ENCODE measurements around the gene LOC101059915.

LOC101059915 gene

DNA sequence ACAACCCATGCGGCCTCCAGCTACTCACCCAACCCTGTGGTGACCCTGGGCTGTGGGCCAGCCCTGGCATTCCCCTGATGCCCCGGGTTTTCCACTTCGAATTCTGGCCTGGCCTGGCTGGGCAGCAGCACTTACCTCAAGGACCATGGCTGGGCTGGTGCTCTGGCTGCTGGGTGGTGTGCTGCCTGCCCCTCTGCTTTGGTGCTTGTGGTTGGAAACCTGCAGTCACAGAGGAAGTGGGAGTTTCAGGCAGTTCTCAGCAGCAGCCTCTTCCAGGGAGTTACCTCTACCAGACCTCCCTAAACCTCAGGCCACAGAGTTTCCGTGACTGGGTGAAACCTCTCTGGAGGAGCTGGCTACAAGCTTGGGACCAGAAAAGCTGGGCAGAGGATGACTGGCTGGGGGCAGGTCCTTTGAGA lies 49.0 kb upstream of the LOC101059915 start, which contains the start of gene CXCR3 (continued):
- no peak for TF ChIP-seq MYC (IDR thresholded peaks at IDR 0.05; ENCODE audit: insufficient read depth, insufficient read length, insufficient replicate concordance, low read length, severe bottlenecking)
- no peak for TF ChIP-seq SMAD1 (IDR thresholded peaks at IDR 0.05; ENCODE audit: low read depth, partially characterized antibody)
- no peak for TF ChIP-seq ZZZ3 (IDR thresholded peaks at IDR 0.05; ENCODE audit: control insufficient read depth, insufficient read length, low read depth)
- TF ChIP-seq FOXK2 (IDR thresholded peaks at IDR 0.05) = no peak
- TF ChIP-seq, protein P1, sequence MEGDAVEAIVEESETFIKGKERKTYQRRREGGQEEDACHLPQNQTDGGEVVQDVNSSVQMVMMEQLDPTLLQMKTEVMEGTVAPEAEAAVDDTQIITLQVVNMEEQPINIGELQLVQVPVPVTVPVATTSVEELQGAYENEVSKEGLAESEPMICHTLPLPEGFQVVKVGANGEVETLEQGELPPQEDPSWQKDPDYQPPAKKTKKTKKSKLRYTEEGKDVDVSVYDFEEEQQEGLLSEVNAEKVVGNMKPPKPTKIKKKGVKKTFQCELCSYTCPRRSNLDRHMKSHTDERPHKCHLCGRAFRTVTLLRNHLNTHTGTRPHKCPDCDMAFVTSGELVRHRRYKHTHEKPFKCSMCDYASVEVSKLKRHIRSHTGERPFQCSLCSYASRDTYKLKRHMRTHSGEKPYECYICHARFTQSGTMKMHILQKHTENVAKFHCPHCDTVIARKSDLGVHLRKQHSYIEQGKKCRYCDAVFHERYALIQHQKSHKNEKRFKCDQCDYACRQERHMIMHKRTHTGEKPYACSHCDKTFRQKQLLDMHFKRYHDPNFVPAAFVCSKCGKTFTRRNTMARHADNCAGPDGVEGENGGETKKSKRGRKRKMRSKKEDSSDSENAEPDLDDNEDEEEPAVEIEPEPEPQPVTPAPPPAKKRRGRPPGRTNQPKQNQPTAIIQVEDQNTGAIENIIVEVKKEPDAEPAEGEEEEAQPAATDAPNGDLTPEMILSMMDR (IDR thresholded peaks at IDR 0.05 in 2 of 3, conservative IDR thresholded peaks at IDR 0.05 in 1 of 3; ENCODE audit: control insufficient read depth in 2 of 3, extremely low read depth in 1 of 3, insufficient read depth in 1 of 3, low read depth in 3 of 3, low read length in 3 of 3) = no peak
- no peak for TF ChIP-seq E4F1 (IDR thresholded peaks at IDR 0.05; ENCODE audit: borderline replicate concordance, partially characterized antibody)
- no peak for TF ChIP-seq ZNF274 (IDR thresholded peaks at IDR 0.05; ENCODE audit: insufficient read depth, insufficient read length)
- peak; percentile 31; the same call in 1 of the 2 replicates for TF ChIP-seq POLR2AphosphoS5 (IDR thresholded peaks at IDR 0.05; ENCODE audit: low read length)
- TF ChIP-seq SREBF2 (IDR thresholded peaks at IDR 0.05; ENCODE audit: low read length) = no peak
- no peak for TF ChIP-seq BRCA1 (IDR thresholded peaks at IDR 0.05; ENCODE audit: low read depth, low read length)
- TF ChIP-seq KLF5 (IDR thresholded peaks at IDR 0.05; ENCODE audit: partially characterized antibody) = no peak
- peak; percentile 68; the same call in 1 of the 2 replicates for TF ChIP-seq NBN (IDR thresholded peaks at IDR 0.05)
- no peak for TF ChIP-seq FOS (IDR thresholded peaks at IDR 0.05; ENCODE audit: borderline replicate concordance, extremely low read depth, insufficient read length)
- TF ChIP-seq JUND (IDR thresholded peaks at IDR 0.05; ENCODE audit: low read depth, low read length) = no peak
- peak; percentile 91 for TF ChIP-seq IRF4 (IDR thresholded peaks at IDR 0.05; ENCODE audit: low read depth, low read length)
- TF ChIP-seq, protein P2, sequence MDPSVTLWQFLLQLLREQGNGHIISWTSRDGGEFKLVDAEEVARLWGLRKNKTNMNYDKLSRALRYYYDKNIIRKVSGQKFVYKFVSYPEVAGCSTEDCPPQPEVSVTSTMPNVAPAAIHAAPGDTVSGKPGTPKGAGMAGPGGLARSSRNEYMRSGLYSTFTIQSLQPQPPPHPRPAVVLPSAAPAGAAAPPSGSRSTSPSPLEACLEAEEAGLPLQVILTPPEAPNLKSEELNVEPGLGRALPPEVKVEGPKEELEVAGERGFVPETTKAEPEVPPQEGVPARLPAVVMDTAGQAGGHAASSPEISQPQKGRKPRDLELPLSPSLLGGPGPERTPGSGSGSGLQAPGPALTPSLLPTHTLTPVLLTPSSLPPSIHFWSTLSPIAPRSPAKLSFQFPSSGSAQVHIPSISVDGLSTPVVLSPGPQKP (IDR thresholded peaks at IDR 0.05; ENCODE audit: low read depth, low read length) = no peak
- TF ChIP-seq ZNF687 (IDR thresholded peaks at IDR 0.05) = peak; percentile 59
- TF ChIP-seq HSF1 (IDR thresholded peaks at IDR 0.05; ENCODE audit: low read depth, low read length) = no peak
- TF ChIP-seq CHD2 (IDR thresholded peaks at IDR 0.05; ENCODE audit: borderline replicate concordance, low read depth, low read length) = peak; percentile 72; the same call in 1 of the 2 replicates
- TF ChIP-seq TBL1XR1 (IDR thresholded peaks at IDR 0.05; ENCODE audit: low read depth, low read length) = peak; percentile 55; the same call in 1 of the 2 replicates
- no peak for TF ChIP-seq ZNF622 (IDR thresholded peaks at IDR 0.05)
